Measurements from ENCODE around the gene PDE4DIP. TPM values are rescaled to one million over a fixed set of nuclear protein-coding genes. Genes with fewer than 3 reads are reported as not detected.
"Not testable (repeated sequence)": the region's sequence is repeated elsewhere in the genome, so short reads cannot be mapped to it uniquely, and the experiment has no call there.

Gene PDE4DIP
- total RNA-seq, 1 donor from 2014 or later = 21.5 TPM

DNA sequence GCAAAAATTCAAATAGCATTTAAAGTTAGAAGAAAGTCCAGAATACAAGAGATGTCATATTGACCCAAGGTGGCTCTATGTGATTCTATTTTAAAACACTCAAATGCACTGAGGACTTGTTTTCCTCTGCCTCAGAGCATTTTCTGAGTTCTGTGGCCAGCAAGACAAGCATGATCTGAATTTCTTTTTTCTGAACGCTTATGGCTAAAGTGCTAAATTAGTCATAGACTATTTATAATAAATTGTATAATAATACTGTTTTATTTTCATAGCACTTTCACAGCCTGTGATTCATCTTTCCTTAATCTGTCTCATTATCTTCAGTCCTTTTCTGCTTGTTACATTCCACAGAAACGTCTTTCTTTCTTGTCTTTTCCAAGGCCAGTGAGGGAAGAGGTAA is 7.5 kb downstream of the PDE4DIP start:
- not testable (repeated sequence) for H3K27ac Mint-ChIP-seq (ENCODE audit: unreplicated experiment); H3K4me3 Mint-ChIP-seq; H3K4me1 Mint-ChIP-seq; H3K36me3 Mint-ChIP-seq (ENCODE audit: low read depth); H3K9me3 Mint-ChIP-seq; DNase-seq (ENCODE audit: low read depth, low spot score); H3K27me3 Mint-ChIP-seq (ENCODE audit: low read depth)

DNA sequence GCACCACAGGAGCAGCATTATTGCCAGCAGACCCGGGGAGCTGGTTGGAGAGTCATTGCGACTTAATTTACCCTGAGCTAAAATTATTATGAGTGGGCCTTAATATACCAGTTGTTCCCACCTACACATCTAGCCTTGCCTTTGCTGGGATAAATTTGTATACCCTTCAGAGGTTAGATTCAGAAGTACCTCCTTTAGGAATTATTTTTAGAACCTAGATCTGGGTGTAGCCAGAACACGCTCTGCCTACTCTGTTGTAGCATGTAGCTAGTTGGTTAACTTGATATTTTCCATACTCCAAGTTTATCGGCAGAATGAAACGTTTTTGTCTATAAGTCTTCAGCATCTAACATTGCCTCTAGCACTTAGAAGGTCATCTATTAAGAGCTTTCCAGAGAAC is 9.1 kb downstream of the PDE4DIP start:
- not testable (repeated sequence) for H3K4me3 Mint-ChIP-seq

GRCh38 chr1:148854063-148854462 is 9.8 kb downstream of the PDE4DIP start:
- not testable (repeated sequence) for H3K27me3 Mint-ChIP-seq (ENCODE audit: low read depth); H3K4me3 Mint-ChIP-seq; DNase-seq (ENCODE audit: low read depth, low spot score); H3K36me3 Mint-ChIP-seq (ENCODE audit: low read depth); H3K27ac Mint-ChIP-seq (ENCODE audit: unreplicated experiment); H3K4me1 Mint-ChIP-seq; H3K9me3 Mint-ChIP-seq

More for the DNA sequence above, 9.1 kb downstream of the PDE4DIP start:
- H3K4me1 Mint-ChIP-seq; H3K9me3 Mint-ChIP-seq; DNase-seq (ENCODE audit: low read depth, low spot score); H3K27me3 Mint-ChIP-seq (ENCODE audit: low read depth); H3K27ac Mint-ChIP-seq (ENCODE audit: unreplicated experiment); H3K36me3 Mint-ChIP-seq (ENCODE audit: low read depth): not testable (repeated sequence)

DNA sequence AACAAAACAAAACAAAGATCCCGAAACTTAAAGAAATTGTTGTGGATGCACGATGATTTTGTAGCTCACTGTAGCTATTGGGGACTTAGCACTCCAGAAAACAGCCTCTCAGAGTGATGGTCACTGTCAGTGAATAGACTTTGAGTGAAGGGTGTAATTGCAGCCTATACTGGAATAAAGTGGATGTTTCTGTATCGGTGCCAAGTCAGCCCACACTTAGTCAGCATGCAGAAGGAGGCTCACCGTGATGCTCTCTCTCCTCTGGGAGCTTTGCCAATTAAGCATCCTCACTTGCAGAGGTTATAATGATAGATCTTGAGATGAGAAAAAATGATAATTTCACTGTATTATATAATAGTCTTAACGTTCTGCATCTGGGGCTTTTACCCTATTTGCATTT is 11.1 kb downstream of the PDE4DIP start:
- H3K9me3 Mint-ChIP-seq; H3K27me3 Mint-ChIP-seq (ENCODE audit: low read depth); H3K4me1 Mint-ChIP-seq; H3K4me3 Mint-ChIP-seq; H3K36me3 Mint-ChIP-seq (ENCODE audit: low read depth); DNase-seq (ENCODE audit: low read depth, low spot score); H3K27ac Mint-ChIP-seq (ENCODE audit: unreplicated experiment): not testable (repeated sequence)

- H3K9me3 Mint-ChIP-seq; H3K36me3 Mint-ChIP-seq (ENCODE audit: low read depth); DNase-seq (ENCODE audit: low read depth, low spot score); H3K4me3 Mint-ChIP-seq; H3K27me3 Mint-ChIP-seq (ENCODE audit: low read depth); H3K27ac Mint-ChIP-seq (ENCODE audit: unreplicated experiment); H3K4me1 Mint-ChIP-seq: not testable (repeated sequence)
Observed at GRCh38 chr1:148860049-148860448, 15.8 kb downstream of the PDE4DIP start.

- not testable (repeated sequence) for H3K4me1 Mint-ChIP-seq; H3K27ac Mint-ChIP-seq (ENCODE audit: unreplicated experiment); H3K27me3 Mint-ChIP-seq (ENCODE audit: low read depth); DNase-seq (ENCODE audit: low read depth, low spot score); H3K36me3 Mint-ChIP-seq (ENCODE audit: low read depth); H3K9me3 Mint-ChIP-seq; H3K4me3 Mint-ChIP-seq
Observed at GRCh38 chr1:148860579-148861259, 16.5 kb downstream of the PDE4DIP start.

GRCh38 chr1:148862590-148862989 is 18.4 kb downstream of the PDE4DIP start:
- not testable (repeated sequence) for H3K36me3 Mint-ChIP-seq (ENCODE audit: low read depth); H3K27ac Mint-ChIP-seq (ENCODE audit: unreplicated experiment); DNase-seq (ENCODE audit: low read depth, low spot score); H3K4me3 Mint-ChIP-seq; H3K4me1 Mint-ChIP-seq; H3K27me3 Mint-ChIP-seq (ENCODE audit: low read depth); H3K9me3 Mint-ChIP-seq

GRCh38 chr1:148868924-148869633 is 24.9 kb downstream of the PDE4DIP start:
- DNase-seq (ENCODE audit: low read depth, low spot score); H3K36me3 Mint-ChIP-seq (ENCODE audit: low read depth); H3K27ac Mint-ChIP-seq (ENCODE audit: unreplicated experiment); H3K27me3 Mint-ChIP-seq (ENCODE audit: low read depth); H3K9me3 Mint-ChIP-seq; H3K4me1 Mint-ChIP-seq; H3K4me3 Mint-ChIP-seq: not testable (repeated sequence)

GRCh38 chr1:148869634-148869961 is 25.4 kb downstream of the PDE4DIP start:
- not testable (repeated sequence) for H3K4me1 Mint-ChIP-seq; H3K27me3 Mint-ChIP-seq (ENCODE audit: low read depth); H3K4me3 Mint-ChIP-seq; H3K36me3 Mint-ChIP-seq (ENCODE audit: low read depth); H3K27ac Mint-ChIP-seq (ENCODE audit: unreplicated experiment); H3K9me3 Mint-ChIP-seq; DNase-seq (ENCODE audit: low read depth, low spot score)

DNA sequence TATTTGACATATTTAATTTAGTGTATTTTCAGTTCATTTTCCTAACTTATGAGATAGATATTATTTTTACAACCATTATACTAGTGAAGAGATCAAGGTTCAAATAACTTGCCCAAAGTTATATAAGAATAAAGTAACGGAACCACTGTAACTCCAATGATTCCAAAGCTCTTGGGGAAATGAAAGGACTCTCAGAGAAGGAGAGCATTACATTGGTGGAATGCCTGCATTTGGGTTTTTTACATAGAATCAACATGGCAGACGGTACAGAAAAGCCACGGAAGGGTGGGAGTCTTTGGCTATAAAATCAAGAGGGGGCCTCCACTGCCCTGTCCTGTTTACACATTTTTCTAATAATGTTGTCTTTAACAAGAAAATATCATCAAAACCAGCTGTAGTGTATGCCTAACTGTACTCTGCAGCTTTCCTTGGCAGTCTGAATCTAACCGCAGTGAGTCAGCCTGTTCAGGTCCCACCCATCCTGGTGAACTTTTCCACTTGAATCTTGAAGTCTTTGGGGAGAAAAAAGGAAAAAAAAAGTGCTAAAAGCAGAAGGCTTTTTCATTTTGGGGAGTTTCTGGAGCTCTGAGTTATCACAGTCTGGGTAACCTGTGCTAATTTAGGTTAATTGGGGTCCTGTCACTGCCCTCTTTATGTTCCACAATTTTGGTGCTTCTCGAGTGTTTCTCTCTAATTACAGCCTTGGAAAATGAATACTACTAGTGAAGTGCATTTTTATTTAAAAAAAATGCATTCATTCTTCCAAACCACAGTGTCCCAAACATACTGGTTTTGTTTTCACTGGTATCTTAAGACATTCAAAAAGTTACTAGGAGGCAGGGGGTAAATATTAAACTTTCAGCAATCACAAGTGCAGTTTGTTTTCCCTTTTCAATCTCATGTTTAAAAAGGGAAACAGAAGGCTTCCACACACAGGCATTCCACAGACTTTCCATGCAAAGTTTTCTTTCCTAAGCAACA is 30.5 kb downstream of the PDE4DIP start:
- not testable (repeated sequence) for H3K36me3 Mint-ChIP-seq (ENCODE audit: low read depth); H3K4me1 Mint-ChIP-seq; H3K27me3 Mint-ChIP-seq (ENCODE audit: low read depth); H3K4me3 Mint-ChIP-seq; H3K27ac Mint-ChIP-seq (ENCODE audit: unreplicated experiment); DNase-seq (ENCODE audit: low read depth, low spot score); H3K9me3 Mint-ChIP-seq

GRCh38 chr1:148879812-148880416 is 35.7 kb downstream of the PDE4DIP start:
- H3K27ac Mint-ChIP-seq (ENCODE audit: unreplicated experiment); H3K36me3 Mint-ChIP-seq (ENCODE audit: low read depth); H3K4me3 Mint-ChIP-seq; H3K27me3 Mint-ChIP-seq (ENCODE audit: low read depth); DNase-seq (ENCODE audit: low read depth, low spot score); H3K9me3 Mint-ChIP-seq; H3K4me1 Mint-ChIP-seq: not testable (repeated sequence)

GRCh38 chr1:148881261-148881660 is 37.0 kb downstream of the PDE4DIP start:
- H3K27me3 Mint-ChIP-seq (ENCODE audit: low read depth); H3K9me3 Mint-ChIP-seq; H3K4me3 Mint-ChIP-seq; DNase-seq (ENCODE audit: low read depth, low spot score); H3K27ac Mint-ChIP-seq (ENCODE audit: unreplicated experiment); H3K36me3 Mint-ChIP-seq (ENCODE audit: low read depth); H3K4me1 Mint-ChIP-seq: not testable (repeated sequence)

GRCh38 chr1:148885219-148885618 is 41.0 kb downstream of the PDE4DIP start:
- not testable (repeated sequence) for H3K4me3 Mint-ChIP-seq; DNase-seq (ENCODE audit: low read depth, low spot score); H3K4me1 Mint-ChIP-seq; H3K27me3 Mint-ChIP-seq (ENCODE audit: low read depth); H3K36me3 Mint-ChIP-seq (ENCODE audit: low read depth); H3K9me3 Mint-ChIP-seq; H3K27ac Mint-ChIP-seq (ENCODE audit: unreplicated experiment)

All from neural crest cell (in vitro differentiated cells).